Lower leg skin (tissue), 3 donors: Measurements from ENCODE around the gene RPLP2.

ENCODE experiments used
- CTCF ChIP-seq, 3 donors: fragments of 450-650 bp; IDR thresholded peaks; one replicate each; pipeline ENCODE4 v1.5.1; 2016; ENCODE audit warnings: antibody characterized with exemption in 3 of 3, mild to moderate bottlenecking in 3 of 3, moderate library complexity in 2 of 3
- POLR2A ChIP-seq, 2 donors: fragments of 450-650 bp; IDR thresholded peaks; one replicate each; pipeline ENCODE4 v1.6.1; 2016 to 2017; ENCODE audit warnings: antibody characterized with exemption in 2 of 2, mild to moderate bottlenecking in 1 of 2, moderate library complexity in 1 of 2

GRCh38 chr11:839280-839623 is 29.5 kb downstream of the RPLP2 start:
- no peak for TF ChIP-seq CTCF (IDR thresholded peaks at IDR 0.05)
- no peak for TF ChIP-seq POLR2A (IDR thresholded peaks at IDR 0.05)
